ENCODE data around the gene RAB17.

RAB17 gene

GRCh38 chr2:237547841-237548416 is 42.6 kb downstream of the RAB17 start:
- H3K27ac ChIP-seq (ENCODE audit: insufficient read depth, low read depth, low read length, poor library complexity, severe bottlenecking) = no peak overlapping the region
- 82 to 84% methylated on average over 11 of the region's 11 CpGs for WGBS, 2 experiments
- no peaks in the 10 kb centered on the region for H3K36me3 ChIP-seq (ENCODE audit: control insufficient read depth, insufficient read depth, low read length)
- no peaks in the 10 kb centered on the region for H3K4me1 ChIP-seq (ENCODE audit: control insufficient read depth, insufficient read depth, low read length)
- no peaks in the 10 kb centered on the region for H3K27me3 ChIP-seq (ENCODE audit: control insufficient read depth, insufficient read depth, low read length, poor library complexity, severe bottlenecking)
- H3K9me3 ChIP-seq (ENCODE audit: control insufficient read depth, low read length) = no peaks in the 10 kb centered on the region
- H3K4me3 ChIP-seq (ENCODE audit: insufficient read depth, low read depth, low read length) = no peak overlapping the region

- no peaks in the 10 kb centered on the region for H3K36me3 ChIP-seq (ENCODE audit: control insufficient read depth, insufficient read depth, low read length)
- 89 to 91% methylated on average over 12 of the region's 13 CpGs for WGBS, 2 experiments
- H3K4me1 ChIP-seq (ENCODE audit: control insufficient read depth, insufficient read depth, low read length) = no peaks in the 10 kb centered on the region
- no peaks in the 10 kb centered on the region for H3K9me3 ChIP-seq (ENCODE audit: control insufficient read depth, low read length)
- no peak overlapping the region for H3K4me3 ChIP-seq (ENCODE audit: insufficient read depth, low read depth, low read length)
- no peak overlapping the region for H3K27ac ChIP-seq (ENCODE audit: insufficient read depth, low read depth, low read length, poor library complexity, severe bottlenecking)
- H3K27me3 ChIP-seq (ENCODE audit: control insufficient read depth, insufficient read depth, low read length, poor library complexity, severe bottlenecking) = no peaks in the 10 kb centered on the region
Measured at GRCh38 chr2:237546876-237547395, 43.6 kb downstream of the RAB17 start.

GRCh38 chr2:237546040-237546875 is 44.3 kb downstream of the RAB17 start:
- WGBS, 2 experiments = 89 to 93% methylated on average over 8 of the region's 8 CpGs
- H3K4me3 ChIP-seq (ENCODE audit: insufficient read depth, low read depth, low read length) = no peak overlapping the region
- no peaks in the 10 kb centered on the region for H3K36me3 ChIP-seq (ENCODE audit: control insufficient read depth, insufficient read depth, low read length)
- H3K27ac ChIP-seq (ENCODE audit: insufficient read depth, low read depth, low read length, poor library complexity, severe bottlenecking) = no peak overlapping the region
- H3K9me3 ChIP-seq (ENCODE audit: control insufficient read depth, low read length) = no peaks in the 10 kb centered on the region
- H3K4me1 ChIP-seq (ENCODE audit: control insufficient read depth, insufficient read depth, low read length) = no peaks in the 10 kb centered on the region
- H3K27me3 ChIP-seq (ENCODE audit: control insufficient read depth, insufficient read depth, low read length, poor library complexity, severe bottlenecking) = no peaks in the 10 kb centered on the region

GRCh38 chr2:237542001-237542704 is 48.4 kb downstream of the RAB17 start:
- 91 to 92% methylated on average over 18 of the region's 18 CpGs for WGBS, 2 experiments
- H3K27ac ChIP-seq (ENCODE audit: insufficient read depth, low read depth, low read length, poor library complexity, severe bottlenecking) = no peak overlapping the region
- no peak overlapping the region for H3K4me3 ChIP-seq (ENCODE audit: insufficient read depth, low read depth, low read length)
- H3K36me3 ChIP-seq (ENCODE audit: control insufficient read depth, insufficient read depth, low read length) = no peaks in the 10 kb centered on the region
- no peaks in the 10 kb centered on the region for H3K9me3 ChIP-seq (ENCODE audit: control insufficient read depth, low read length)
- H3K4me1 ChIP-seq (ENCODE audit: control insufficient read depth, insufficient read depth, low read length) = no peaks in the 10 kb centered on the region
- H3K27me3 ChIP-seq (ENCODE audit: control insufficient read depth, insufficient read depth, low read length, poor library complexity, severe bottlenecking) = no peaks in the 10 kb centered on the region

- no peaks in the 10 kb centered on the region for H3K36me3 ChIP-seq (ENCODE audit: control insufficient read depth, insufficient read depth, low read length)
- no peaks in the 10 kb centered on the region for H3K4me1 ChIP-seq (ENCODE audit: control insufficient read depth, insufficient read depth, low read length)
- H3K4me3 ChIP-seq (ENCODE audit: insufficient read depth, low read depth, low read length) = no peak overlapping the region
- H3K9me3 ChIP-seq (ENCODE audit: control insufficient read depth, low read length) = no peaks in the 10 kb centered on the region
- WGBS, 2 experiments = 46 to 55% methylated on average over 5 of the region's 5 CpGs
- no peaks in the 10 kb centered on the region for H3K27me3 ChIP-seq (ENCODE audit: control insufficient read depth, insufficient read depth, low read length, poor library complexity, severe bottlenecking)
- H3K27ac ChIP-seq (ENCODE audit: insufficient read depth, low read depth, low read length, poor library complexity, severe bottlenecking) = no peak overlapping the region
Measured at GRCh38 chr2:237541243-237541642, 49.3 kb downstream of the RAB17 start.

- Histone ChIP-seq H3K36me3 (ENCODE audit: control insufficient read depth, insufficient read depth, low read length) (no peaks in the 10 kb centered on the region), H3K4me3 (ENCODE audit: insufficient read depth, low read depth, low read length) (no peak overlapping the region), H3K27me3 (ENCODE audit: control insufficient read depth, insufficient read depth, low read length, poor library complexity, severe bottlenecking) (no peaks in the 10 kb centered on the region), H3K4me1 (ENCODE audit: control insufficient read depth, insufficient read depth, low read length) (no peaks in the 10 kb centered on the region), H3K9me3 (ENCODE audit: control insufficient read depth, low read length) (no peaks in the 10 kb centered on the region), H3K27ac (ENCODE audit: insufficient read depth, low read depth, low read length, poor library complexity, severe bottlenecking) (no peak overlapping the region)
- 89 to 93% methylated on average over 6 of the region's 6 CpGs for WGBS, 2 experiments
Measured at GRCh38 chr2:237540823-237541222, 49.7 kb downstream of the RAB17 start.

- 94 to 95% methylated on average over 13 of the region's 13 CpGs for WGBS, 2 experiments
- H3K4me1 ChIP-seq (ENCODE audit: control insufficient read depth, insufficient read depth, low read length) = no peaks in the 10 kb centered on the region
- no peaks in the 10 kb centered on the region for H3K27me3 ChIP-seq (ENCODE audit: control insufficient read depth, insufficient read depth, low read length, poor library complexity, severe bottlenecking)
- no peak overlapping the region for H3K27ac ChIP-seq (ENCODE audit: insufficient read depth, low read depth, low read length, poor library complexity, severe bottlenecking)
- no peaks in the 10 kb centered on the region for H3K9me3 ChIP-seq (ENCODE audit: control insufficient read depth, low read length)
- no peaks in the 10 kb centered on the region for H3K36me3 ChIP-seq (ENCODE audit: control insufficient read depth, insufficient read depth, low read length)
- no peak overlapping the region for H3K4me3 ChIP-seq (ENCODE audit: insufficient read depth, low read depth, low read length)
Measured at GRCh38 chr2:237540223-237540775, 50.2 kb downstream of the RAB17 start.

- Histone ChIP-seq H3K4me3 (ENCODE audit: insufficient read depth, low read depth, low read length) (no peak overlapping the region), H3K27me3 (ENCODE audit: control insufficient read depth, insufficient read depth, low read length, poor library complexity, severe bottlenecking) (no peaks in the 10 kb centered on the region), H3K4me1 (ENCODE audit: control insufficient read depth, insufficient read depth, low read length) (no peaks in the 10 kb centered on the region), H3K9me3 (ENCODE audit: control insufficient read depth, low read length) (no peaks in the 10 kb centered on the region), H3K27ac (ENCODE audit: insufficient read depth, low read depth, low read length, poor library complexity, severe bottlenecking) (no peak overlapping the region), H3K36me3 (ENCODE audit: control insufficient read depth, insufficient read depth, low read length) (no peaks in the 10 kb centered on the region)
- 93 to 95% methylated on average over 6 of the region's 6 CpGs for WGBS, 2 experiments
Measured at GRCh38 chr2:237539681-237540080, 50.9 kb downstream of the RAB17 start.

- no peak overlapping the region for H3K4me3 ChIP-seq (ENCODE audit: insufficient read depth, low read depth, low read length)
- WGBS, 2 experiments = 95 to 97% methylated on average over 18 of the region's 18 CpGs
- no peaks in the 10 kb centered on the region for H3K36me3 ChIP-seq (ENCODE audit: control insufficient read depth, insufficient read depth, low read length)
- no peaks in the 10 kb centered on the region for H3K9me3 ChIP-seq (ENCODE audit: control insufficient read depth, low read length)
- H3K4me1 ChIP-seq (ENCODE audit: control insufficient read depth, insufficient read depth, low read length) = no peaks in the 10 kb centered on the region
- H3K27ac ChIP-seq (ENCODE audit: insufficient read depth, low read depth, low read length, poor library complexity, severe bottlenecking) = no peak overlapping the region
- no peaks in the 10 kb centered on the region for H3K27me3 ChIP-seq (ENCODE audit: control insufficient read depth, insufficient read depth, low read length, poor library complexity, severe bottlenecking)
Measured at GRCh38 chr2:237538901-237539300, 51.6 kb downstream of the RAB17 start.

All from ectodermal cell (in vitro differentiated cells).